ENCODE results near the gene MUCL1.
"Not testable (repeated sequence)": the region's sequence is repeated elsewhere in the genome, so short reads cannot be mapped to it uniquely, and the experiment has no call there.

Gene MUCL1

GRCh38 chr12:54853933-54854538 lies at the start of gene MUCL1:
TSS of gene MUCL1 (plus strand) at chr12:54854516. CDS start at chr12:54854583, 67 bp downstream.
- peak; percentile 69 to 72 for DNase-seq

GRCh38 chr12:54821676-54822075 lies 32.6 kb upstream of the MUCL1 start:
- DNase-seq = no peak

GRCh38 chr12:54824402-54824801 lies 29.9 kb upstream of the MUCL1 start:
- no peak for DNase-seq

GRCh38 chr12:54829511-54829910 lies 24.8 kb upstream of the MUCL1 start:
- no peak for DNase-seq

- DNase-seq = no peak
Observed at GRCh38 chr12:54830199-54830598, 24.1 kb upstream of the MUCL1 start.

- DNase-seq = no peak
Observed at GRCh38 chr12:54831631-54832030, 22.7 kb upstream of the MUCL1 start.

- DNase-seq = no peak
Observed at GRCh38 chr12:54840244-54840865, 14.0 kb upstream of the MUCL1 start.

GRCh38 chr12:54857406-54857805 lies 3.1 kb downstream of the MUCL1 start:
- DNase-seq = no peak

GRCh38 chr12:54858562-54858961 lies 4.2 kb downstream of the MUCL1 start:
- DNase-seq = no peak

GRCh38 chr12:54859502-54859901 lies 5.2 kb downstream of the MUCL1 start:
- DNase-seq = no peak

- DNase-seq = no peak
Observed at GRCh38 chr12:54861927-54862326, 7.6 kb downstream of the MUCL1 start.

- no peak for DNase-seq
Observed at GRCh38 chr12:54863948-54864618, 9.8 kb downstream of the MUCL1 start.

- DNase-seq = no peak
Observed at GRCh38 chr12:54865683-54866324, 11.5 kb downstream of the MUCL1 start.

GRCh38 chr12:54868690-54869089 lies 14.4 kb downstream of the MUCL1 start:
- no peak for DNase-seq

GRCh38 chr12:54870048-54870447 lies 15.7 kb downstream of the MUCL1 start:
- no peak for DNase-seq

- DNase-seq = no peak
Observed at GRCh38 chr12:54870617-54871016, 16.3 kb downstream of the MUCL1 start.

GRCh38 chr12:54879150-54879549 lies 24.8 kb downstream of the MUCL1 start:
- DNase-seq = no peak

- no peak for DNase-seq
Observed at GRCh38 chr12:54879579-54879978, 25.3 kb downstream of the MUCL1 start.

- no peak for DNase-seq
Observed at GRCh38 chr12:54882079-54882478, 27.8 kb downstream of the MUCL1 start.

GRCh38 chr12:54882597-54882996 lies 28.3 kb downstream of the MUCL1 start:
- DNase-seq = not testable (repeated sequence)

- not testable (repeated sequence) for DNase-seq
Observed at GRCh38 chr12:54888428-54888827, 34.1 kb downstream of the MUCL1 start.

GRCh38 chr12:54890339-54890738 lies 36.0 kb downstream of the MUCL1 start:
- no peak for DNase-seq

- no peak for DNase-seq
Observed at GRCh38 chr12:54891717-54892478, 37.6 kb downstream of the MUCL1 start.
